ENCODE results near the gene VAX1.
A peak's percentile ranks its signal among the peaks of the same experiment; 100 is the strongest.
"Not testable (repeated sequence)": the region's sequence is repeated elsewhere in the genome, so short reads cannot be mapped to it uniquely, and the experiment has no call there.

The VAX1 gene

GRCh38 chr10:117134306-117135025, 3.6 kb downstream of the VAX1 start:
- no peak for DNase-seq

DNA sequence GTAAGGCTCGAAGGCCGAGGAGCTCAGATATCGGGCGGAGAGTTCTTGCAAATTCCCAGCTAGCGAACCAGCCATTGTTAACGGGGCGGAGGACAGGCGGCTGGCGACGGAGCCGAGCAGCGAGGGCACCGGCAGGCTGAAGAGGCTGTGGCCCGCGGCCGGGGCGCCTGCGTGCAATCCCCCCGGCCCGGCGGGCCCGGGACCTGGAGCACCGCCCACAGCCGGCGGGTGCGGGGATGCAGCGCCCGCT, 4.1 kb downstream of the VAX1 start:
- no peak for DNase-seq

GRCh38 chr10:117133273-117134055, 4.6 kb downstream of the VAX1 start:
- no peak for DNase-seq

DNA sequence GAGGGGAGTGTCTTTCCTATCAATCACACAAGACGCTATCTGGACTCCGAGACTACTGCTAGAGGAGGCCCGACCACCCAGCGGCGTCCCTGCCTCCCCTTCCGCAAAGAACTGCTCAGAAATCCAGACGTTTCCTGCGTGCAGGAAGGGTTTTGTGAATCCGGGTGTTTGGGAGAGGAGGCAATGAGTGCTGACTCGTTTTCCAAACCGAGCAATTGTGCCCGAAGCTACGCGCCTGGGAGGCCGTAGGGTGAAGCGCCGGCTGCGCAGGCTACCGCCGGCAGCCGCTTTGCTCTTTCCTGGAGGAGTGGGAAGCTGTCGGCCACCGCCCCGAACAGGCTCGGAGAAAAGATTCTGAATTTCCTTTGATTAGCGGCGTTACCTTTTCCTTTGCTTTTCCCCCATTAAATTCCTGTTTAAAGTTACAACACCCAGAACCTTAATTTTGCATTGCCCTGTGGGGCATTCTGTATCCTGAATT, 5.3 kb downstream of the VAX1 start:
- DNase-seq: no peak

- peak; percentile 37 to 70 for DNase-seq
Observed at GRCh38 chr10:117131376-117132327, 6.4 kb downstream of the VAX1 start.

GRCh38 chr10:117130862-117131375, 7.2 kb downstream of the VAX1 start:
- no peak for DNase-seq

GRCh38 chr10:117130346-117130745, 7.7 kb downstream of the VAX1 start:
- no peak for DNase-seq

GRCh38 chr10:117126645-117127044, 11.4 kb downstream of the VAX1 start:
- not testable (repeated sequence) for DNase-seq

DNA sequence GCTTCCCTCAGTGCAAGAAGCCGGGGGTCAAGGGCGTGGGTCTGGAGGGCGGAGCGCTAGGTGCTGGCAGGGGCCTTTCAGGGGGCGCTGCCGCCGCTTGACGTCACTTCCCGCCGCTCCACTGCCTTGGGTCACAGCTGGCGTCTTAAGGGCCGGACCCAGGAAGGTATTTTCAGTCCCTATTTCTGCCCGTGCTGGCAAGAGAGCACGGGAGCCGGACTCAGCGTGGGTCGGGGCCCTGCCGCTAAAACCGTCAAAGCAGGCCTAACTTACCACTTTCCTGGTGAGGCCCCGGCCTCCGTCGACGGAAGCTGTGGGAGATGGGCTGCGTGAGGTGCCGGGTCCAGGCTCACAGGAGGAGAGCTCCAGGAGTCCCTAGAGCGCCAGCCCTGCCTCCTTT, 12.0 kb downstream of the VAX1 start:
- DNase-seq: no peak

DNA sequence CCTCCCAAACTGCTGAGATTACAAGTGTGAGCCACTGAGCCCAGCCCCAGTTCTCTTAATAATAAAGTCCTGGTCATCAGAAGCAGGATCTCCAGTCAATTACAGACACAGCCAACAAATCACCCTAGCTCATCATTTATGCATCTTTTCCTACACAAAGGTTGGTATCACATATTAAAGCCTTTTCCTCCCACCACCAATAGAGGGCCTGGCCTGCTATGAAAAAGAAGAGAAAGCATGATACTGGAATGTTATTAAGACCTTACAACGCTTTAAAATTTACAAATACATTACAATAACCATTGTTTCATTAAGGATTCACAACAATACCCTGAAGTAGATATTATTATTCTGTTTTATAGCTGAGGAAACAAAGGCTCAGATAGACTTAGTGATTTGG, 25.9 kb downstream of the VAX1 start:
- DNase-seq: no peak

DNA sequence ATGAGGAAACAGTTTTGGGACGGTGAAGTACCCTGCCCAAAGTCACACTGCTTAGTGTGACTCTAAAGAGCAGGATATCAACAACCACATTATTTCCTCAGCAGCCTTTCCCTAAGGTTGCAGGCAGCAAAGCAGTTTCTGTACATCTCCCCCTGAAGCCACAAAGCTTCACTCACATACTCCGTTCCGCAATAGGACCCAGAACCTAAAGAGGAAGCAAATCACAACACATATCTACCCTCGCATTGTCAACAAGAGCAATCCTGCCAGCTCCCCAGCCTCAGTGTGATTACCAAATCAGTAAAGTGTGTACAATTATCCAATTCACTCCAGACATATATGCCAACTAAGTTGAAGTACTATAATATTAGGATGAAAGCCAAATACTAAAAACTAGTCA, 30.8 kb downstream of the VAX1 start:
- DNase-seq: peak; percentile 49 to 66

- DNase-seq: no peak
Observed at GRCh38 chr10:117096599-117097201, 41.4 kb downstream of the VAX1 start.

DNA sequence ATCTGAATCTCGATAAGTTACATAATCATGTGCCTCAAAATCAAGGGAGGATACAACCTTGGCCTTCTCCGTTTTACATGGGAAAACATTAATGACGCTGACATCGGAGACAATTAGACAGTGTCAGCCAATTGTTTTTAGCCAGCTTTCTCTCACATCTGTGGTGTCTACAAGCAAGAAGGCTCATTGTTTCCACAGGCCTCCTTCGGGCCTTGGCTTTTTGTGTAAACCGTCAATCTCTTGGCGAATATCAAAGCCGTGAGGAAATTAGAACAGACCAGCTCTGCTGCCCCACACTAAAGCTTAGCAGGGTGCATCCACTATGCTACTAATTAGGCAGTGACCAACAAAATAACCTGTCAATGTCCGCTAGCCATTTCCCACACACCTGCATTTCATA, 43.2 kb downstream of the VAX1 start:
- no peak for DNase-seq

- DNase-seq: no peak
Observed at GRCh38 chr10:117092386-117092785, 45.7 kb downstream of the VAX1 start.

DNA sequence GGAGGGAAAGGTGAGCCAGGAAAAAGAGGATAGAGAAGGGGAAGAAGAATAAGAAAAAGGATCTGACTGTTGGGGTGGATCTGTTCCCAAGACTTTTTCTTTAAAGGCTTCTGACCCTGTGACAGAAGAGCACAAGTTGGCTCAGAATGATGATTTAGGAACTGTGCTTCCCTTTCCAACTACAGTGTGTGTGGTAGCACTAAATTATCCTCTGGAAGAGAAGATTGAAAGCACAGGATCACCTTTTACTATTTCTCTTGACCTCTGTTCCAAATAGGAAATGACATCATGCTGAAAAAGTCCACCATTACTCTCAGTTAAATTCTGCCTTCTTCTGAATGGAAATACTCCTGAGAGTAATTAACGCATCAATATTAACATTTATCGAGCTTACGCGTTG, 47.2 kb downstream of the VAX1 start:
- no peak for DNase-seq

- DNase-seq: no peak
Observed at GRCh38 chr10:117087521-117087920, 50.5 kb downstream of the VAX1 start.

GRCh38 chr10:117086546-117086945, 51.5 kb downstream of the VAX1 start:
- no peak for DNase-seq

DNA sequence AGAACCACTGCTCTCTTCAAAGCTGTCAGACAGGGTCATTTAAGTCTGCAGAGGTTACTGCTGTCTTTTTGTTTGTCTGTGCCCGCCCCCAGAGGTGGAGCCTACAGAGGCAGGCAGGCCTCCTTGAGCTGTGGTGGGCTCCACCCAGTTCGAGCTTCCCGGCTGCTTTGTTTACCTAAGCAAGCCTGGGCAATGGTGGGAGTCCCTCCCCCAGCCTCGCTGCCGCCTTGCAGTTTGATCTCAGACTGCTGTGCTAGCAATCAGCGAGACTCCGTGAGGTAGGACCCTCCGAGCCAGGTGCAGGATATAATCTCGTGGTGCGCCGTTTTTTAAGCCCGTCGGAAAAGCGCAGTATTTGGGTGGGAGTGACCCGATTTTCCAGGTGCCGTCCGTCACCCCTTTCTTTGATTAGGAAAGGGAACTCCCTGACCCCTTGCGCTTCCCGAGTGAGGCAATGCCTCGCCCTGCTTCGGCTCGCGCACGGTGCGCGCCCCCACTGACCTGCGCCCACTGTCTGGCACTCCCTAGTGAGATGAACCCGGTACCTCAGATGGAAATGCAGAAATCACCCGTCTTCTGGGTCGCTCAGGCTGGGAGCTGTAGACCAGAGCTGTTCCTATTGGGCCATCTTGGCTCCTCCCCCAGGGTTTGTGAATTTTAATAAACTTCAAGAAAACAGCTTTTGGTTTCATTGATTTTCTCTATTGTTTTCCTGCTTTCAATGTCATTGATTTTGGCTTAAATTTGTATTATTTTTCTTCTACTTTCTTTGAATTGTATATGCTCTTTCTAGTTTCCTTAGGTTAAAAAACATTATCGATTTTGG, 53.4 kb downstream of the VAX1 start:
- not testable (repeated sequence) for DNase-seq
